Ishikawa (cell line): ENCODE data around the gene AFG1L.
A peak's percentile ranks its signal among the peaks of the same experiment; 100 is the strongest.

Experiments
- CEBPB ChIP-seq: IDR thresholded peaks from 2 replicates; pipeline ENCODE4 v1.6.1; 2012
- CREB1 ChIP-seq: IDR thresholded peaks from 2 replicates; pipeline ENCODE4 v1.6.1; 2012; ENCODE audit warnings: low read depth
- EGR1 ChIP-seq: IDR thresholded peaks from 2 replicates; pipeline ENCODE4 v1.6.1; 2012
- EP300 ChIP-seq: IDR thresholded peaks from 2 replicates; pipeline ENCODE4 v1.6.1; 2012; ENCODE audit warnings: borderline replicate concordance
- FOXM1 ChIP-seq: IDR thresholded peaks from 2 replicates; pipeline ENCODE4 v1.6.1; 2012; ENCODE audit warnings: low read depth, borderline replicate concordance
- MAX ChIP-seq: IDR thresholded peaks from 2 replicates; pipeline ENCODE4 v1.6.1; 2012
- NFIC ChIP-seq: IDR thresholded peaks from 2 replicates; pipeline ENCODE4 v1.6.1; 2012
- RAD21 ChIP-seq: IDR thresholded peaks from 2 replicates; pipeline ENCODE4 v1.6.1; 2012; ENCODE audit warnings: low read depth
- REST ChIP-seq: IDR thresholded peaks from 2 replicates; pipeline ENCODE4 v1.6.1; 2012; ENCODE audit warnings: low read depth, mild to moderate bottlenecking
- TAF1 ChIP-seq: IDR thresholded peaks from 2 replicates; pipeline ENCODE4 v1.6.1; 2012; ENCODE audit warnings: low read depth, mild to moderate bottlenecking
- TCF12 ChIP-seq: IDR thresholded peaks from 2 replicates; pipeline ENCODE4 v1.6.1; 2012; ENCODE audit warnings: low read depth
- TEAD4 ChIP-seq: IDR thresholded peaks from 2 replicates; pipeline ENCODE4 v1.6.1; 2012
- USF1 ChIP-seq: IDR thresholded peaks from 2 replicates; pipeline ENCODE4 v1.6.1; 2012
- YY1 ChIP-seq: IDR thresholded peaks from 2 replicates; pipeline ENCODE4 v1.6.1; 2012; ENCODE audit warnings: low read depth
- ZBTB7A ChIP-seq: IDR thresholded peaks from 2 replicates; pipeline ENCODE4 v1.6.1; 2012; ENCODE audit warnings: low read depth

The AFG1L gene

GRCh38 chr6:108528878-108529277 is 234.0 kb downstream of the AFG1L start:
- TF ChIP-seq USF1 (no peak), MAX (no peak), TEAD4 (no peak), EGR1 (no peak), TCF12 (no peak), NFIC (no peak), REST (no peak), TAF1 (no peak), CEBPB (no peak), EP300 (no peak), FOXM1 (no peak), YY1 (no peak), ZBTB7A (no peak), RAD21 (no peak), CREB1 (no peak)

- TF ChIP-seq REST = no peak
- TF ChIP-seq CREB1 = no peak
- TF ChIP-seq TCF12 = no peak
- no peak for TF ChIP-seq YY1
- TF ChIP-seq ZBTB7A = no peak
- TF ChIP-seq RAD21 = no peak
- TF ChIP-seq FOXM1 = no peak
- TF ChIP-seq USF1 = no peak
- TF ChIP-seq EGR1 = no peak
Observed at GRCh38 chr6:108531332-108531731, 236.5 kb downstream of the AFG1L start.

GRCh38 chr6:108535114-108535742 is 240.4 kb downstream of the AFG1L start:
- no peak for TF ChIP-seq TCF12
- no peak for TF ChIP-seq ZBTB7A
- no peak for TF ChIP-seq TEAD4

- peak; percentile 99 for TF ChIP-seq RAD21
- no peak for TF ChIP-seq FOXM1
Observed at GRCh38 chr6:108541843-108542759, 247.2 kb downstream of the AFG1L start.

- TF ChIP-seq REST (no peak), MAX (no peak), USF1 (no peak), ZBTB7A (no peak), TEAD4 (no peak), TCF12 (no peak)
Observed at GRCh38 chr6:108543175-108543940, 248.5 kb downstream of the AFG1L start.
